IMR-90 (cell line): ENCODE measurements around the gene GSTO1. TPM values are rescaled to one million over a fixed set of nuclear protein-coding genes. Genes with fewer than 3 reads are reported as not detected.

ENCODE experiments used
- ATAC-seq: fragments of 200-7000 bp; cut with Tn5 transposase; 2 replicates; pipeline ENCODE4 v1.9.1; 2020; ENCODE audit warnings: low read depth, mild to moderate bottlenecking, moderate library complexity
- BruUV-seq: library from RNA; stranded (reverse); fragments of 400-500 nt; replicated peaks from 2 replicates; lab custom pipeline; 2021; lab: Mats Ljungman, UMichigan
- CTCF ChIA-PET: fragments of 300-600 bp; formaldehyde crosslinking; extraction: SDS; loops from one replicate; lab custom pipeline; 2021; ENCODE audit warnings: antibody characterized with exemption; lab: Yijun Ruan, JAX
- POLR2A ChIA-PET: fragments of 300-600 bp; sonication (Branson Sonifier 250); formaldehyde crosslinking; loops from one replicate; lab custom pipeline; 2022; ENCODE audit warnings: antibody characterized with exemption; ENCODE audit not compliant: unreplicated experiment; lab: Charles Lee
- DNase-seq: peaks from one replicate; pipeline ENCODE4 v3.0.0; 2013
- H2AFZ ChIP-seq: replicated peaks from 2 replicates; pipeline ENCODE3; 2013; ENCODE audit warnings: low read length, mild to moderate bottlenecking; ENCODE audit not compliant: poor library complexity
- H2AK5ac ChIP-seq: 2 replicates; pipeline ENCODE4 v1.6.1; 2013; ENCODE audit warnings: low read depth, low read length, inconsistent platforms
- H2AK9ac ChIP-seq: replicated peaks from 2 replicates; pipeline ENCODE3; 2013; ENCODE audit warnings: mild to moderate bottlenecking, low read depth, low read length, moderate library complexity; ENCODE audit not compliant: poor library complexity
- H2BK120ac ChIP-seq: 2 replicates; pipeline ENCODE4 v1.6.1; 2013; ENCODE audit warnings: low read depth, low read length, inconsistent platforms
- H2BK15ac ChIP-seq: 3 replicates; pipeline ENCODE4 v1.6.1; 2013; ENCODE audit warnings: low read depth, low read length, inconsistent platforms
- H2BK20ac ChIP-seq: 2 replicates; pipeline ENCODE4 v1.6.1; 2013; ENCODE audit warnings: low read depth, mild to moderate bottlenecking, inconsistent platforms, low read length, moderate library complexity
- H2BK5ac ChIP-seq: 2 replicates; pipeline ENCODE4 v1.6.1; 2013; ENCODE audit warnings: mild to moderate bottlenecking, low read depth, low read length, inconsistent platforms; ENCODE audit not compliant: poor library complexity, severe bottlenecking
- H3K14ac ChIP-seq: replicated peaks from 2 replicates; pipeline ENCODE4 v1.6.1; 2013; ENCODE audit warnings: low read depth, low read length, inconsistent platforms
- H3K18ac ChIP-seq: 2 replicates; pipeline ENCODE4 v1.6.1; 2013; ENCODE audit warnings: low read depth, low read length, control low read depth
- H3K23ac ChIP-seq: 2 replicates; pipeline ENCODE4 v1.6.1; 2013; ENCODE audit warnings: low read depth, low read length, inconsistent platforms
- H3K27ac ChIP-seq: 2 replicates; pipeline ENCODE4 v1.5.1; 2013; ENCODE audit warnings: mild to moderate bottlenecking, control low read depth, low read length; ENCODE audit not compliant: insufficient read depth
- H3K27me3 ChIP-seq: 2 replicates; pipeline ENCODE4 v1.6.1; 2013; ENCODE audit warnings: low read length; ENCODE audit not compliant: control insufficient read depth, insufficient read depth
- H3K36me3 ChIP-seq: 2 replicates; pipeline ENCODE4 v1.6.1; 2013; ENCODE audit warnings: low read length, mixed read lengths; ENCODE audit not compliant: control insufficient read depth, insufficient read depth
- H3K4ac ChIP-seq: 2 replicates; pipeline ENCODE4 v1.6.1; 2013; ENCODE audit warnings: low read depth, low read length, inconsistent platforms
- H3K4me1 ChIP-seq: 2 replicates; pipeline ENCODE4 v1.6.1; 2013; ENCODE audit warnings: low read length, mixed read lengths; ENCODE audit not compliant: control insufficient read depth, insufficient read depth
- H3K4me2 ChIP-seq: 2 replicates; pipeline ENCODE4 v1.6.1; 2013; ENCODE audit warnings: low read depth, mild to moderate bottlenecking, control low read depth, low read length, moderate library complexity
- H3K4me3 ChIP-seq: 2 replicates; pipeline ENCODE4 v1.5.1; 2013; ENCODE audit warnings: low read depth, mild to moderate bottlenecking, control low read depth, low read length, moderate library complexity; ENCODE audit not compliant: insufficient read depth
- H3K56ac ChIP-seq: 2 replicates; pipeline ENCODE4 v1.6.1; 2013; ENCODE audit warnings: low read length, inconsistent platforms; ENCODE audit not compliant: insufficient read depth; ENCODE audit errors: extremely low read depth
- H3K79me1 ChIP-seq, 2 experiments: 2 replicates each; pipeline ENCODE4 v1.6.1; 2013; ENCODE audit warnings: low read length in 2 of 2, inconsistent platforms in 1 of 2, low read depth in 1 of 2
- H3K9ac ChIP-seq: 2 replicates; pipeline ENCODE4 v1.6.1; 2013; ENCODE audit warnings: low read depth, low read length, control low read depth
- H3K9me1 ChIP-seq: 2 replicates; pipeline ENCODE4 v1.6.1; 2013; ENCODE audit warnings: low read length, inconsistent platforms; ENCODE audit not compliant: insufficient read depth
- H3K9me3 ChIP-seq: 2 replicates; pipeline ENCODE4 v1.6.1; 2013; ENCODE audit warnings: low read length; ENCODE audit not compliant: control insufficient read depth, insufficient read depth
- H4K20me1 ChIP-seq: 2 replicates; pipeline ENCODE4 v1.6.1; 2013; ENCODE audit warnings: low read length, inconsistent platforms; ENCODE audit not compliant: insufficient read depth
- H4K5ac ChIP-seq: 2 replicates; pipeline ENCODE4 v1.6.1; 2013; ENCODE audit warnings: mild to moderate bottlenecking, low read depth, low read length, control low read depth
- H4K8ac ChIP-seq, 2 experiments: 2 replicates each; pipeline ENCODE4 v1.6.1; 2013; ENCODE audit warnings: low read depth in 2 of 2, low read length in 2 of 2, control low read depth in 1 of 2, inconsistent platforms in 1 of 2
- H4K91ac ChIP-seq: 2 replicates; pipeline ENCODE4 v1.6.1; 2013; ENCODE audit warnings: low read depth, low read length, inconsistent platforms; ENCODE audit not compliant: insufficient read depth
- FOS ChIP-seq: fragments of 150-350 bp; IDR thresholded peaks from 2 replicates; pipeline ENCODE4 v1.6.1; 2016; ENCODE audit warnings: low read depth, low read length
- MXI1 ChIP-seq: IDR thresholded peaks from 2 replicates; pipeline ENCODE4 v1.6.1; 2012; ENCODE audit warnings: low read depth, mild to moderate bottlenecking, low read length, moderate library complexity, borderline replicate concordance
- NFE2L2 ChIP-seq: fragments of 150-350 bp; IDR thresholded peaks from 2 replicates; pipeline ENCODE4 v1.6.1; 2016; ENCODE audit warnings: low read depth, mild to moderate bottlenecking, low read length
- POLR2A ChIP-seq: IDR thresholded peaks from 2 replicates; pipeline ENCODE4 v1.6.1; 2012; ENCODE audit warnings: mild to moderate bottlenecking, low read depth, low read length
- RFX5 ChIP-seq: IDR thresholded peaks from 2 replicates; pipeline ENCODE4 v1.8.0; 2012; ENCODE audit warnings: low read depth, mild to moderate bottlenecking, low read length, moderate library complexity
- WGBS, 2 experiments: methylation state at CpG; one replicate each; pipeline versions ENCODE4 v1.1.5 to v1.1.7; 2013; ENCODE audit warnings: missing lambda C conversion rate in 2 of 2; ENCODE audit not compliant: insufficient read length in 1 of 2; ENCODE audit errors: extremely low coverage in 2 of 2; 5-methylcytosine and 5-hydroxymethylcytosine counted together
- dilution Hi-C: fragments of 300-500 bp; cut with HindIII; formaldehyde crosslinking; loops from one replicate; pipeline ENCODE4 v1.14.3; 2018; ENCODE audit warnings: low sequenced_read_pairs; ENCODE audit not compliant: unreplicated experiment
- in situ Hi-C: fragments of 300-500 bp; cut with MboI; formaldehyde crosslinking; loops from 3 replicates; pipeline ENCODE4 v1.14.3; 2019; ENCODE audit warnings: low sequenced_read_pairs, inconsistent platforms, mixed read lengths
- intact Hi-C: fragments of 100-400 bp; cut with micrococcal nuclease; formaldehyde crosslinking; loops from 2 replicates; pipeline ENCODE4 v1.10.0; 2022
- polyA plus RNA-seq, 3 experiments: library from polyadenylated mRNA; depleted of rRNA; stranded (reverse); fragments of >200 nt; gene quantifications; 2 replicates each; pipeline ENCODE4 v1.2.3, GENCODE V29; 2012; ENCODE audit warnings: low replicate concordance in 1 of 3
- total RNA-seq: library from RNA; depleted of rRNA; stranded (reverse); fragments of >200 nt; gene quantifications from 2 replicates; pipeline ENCODE4 v1.2.3, GENCODE V29; 2012
- TF ChIP-seq, protein P1 (sequence below): fragments of 150-350 bp; IDR thresholded peaks from 2 replicates; pipeline ENCODE4 v1.6.1; 2016; ENCODE audit warnings: low read depth, mild to moderate bottlenecking, low read length, moderate library complexity, borderline replicate concordance
- TF ChIP-seq, protein P2 (sequence below): fragments of 150-350 bp; IDR thresholded peaks from 2 replicates; pipeline ENCODE4 v1.6.1; 2017; ENCODE audit warnings: mild to moderate bottlenecking, antibody characterized with exemption, low read length, low read depth
- TF ChIP-seq, protein P3 (sequence below): conservative IDR thresholded peaks from 2 replicates; pipeline ENCODE4 v1.5.1; 2012; ENCODE audit warnings: mild to moderate bottlenecking, low read depth, low read length, improper control_type of control experiment

Gene GSTO1
- total and polyA plus RNA-seq, 2 of the 4 experiments (the other 2 are of a cell fraction) = 186 to 258 TPM

DNA sequence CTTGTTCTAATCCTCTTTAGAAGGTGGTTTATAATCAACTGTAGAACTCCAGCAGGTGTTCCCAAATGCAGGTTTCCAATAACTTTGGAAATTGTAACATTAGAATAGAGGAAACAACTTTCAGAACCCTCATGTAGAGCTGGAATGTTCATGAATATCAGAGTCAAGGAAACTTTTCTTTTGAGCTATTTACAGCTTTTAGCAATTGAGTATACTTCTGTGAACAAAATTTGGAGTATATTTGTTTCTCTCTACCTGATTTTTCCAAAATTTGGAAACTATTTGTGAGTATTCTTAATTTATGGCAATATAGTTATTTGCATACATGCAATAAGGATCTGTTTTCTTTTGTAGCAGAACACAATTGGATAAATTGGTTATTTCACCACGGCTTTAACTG is 19.8 kb upstream of the GSTO1 start:
- Histone ChIP-seq H3K27ac (no peak overlapping the region), H3K4me3 (no peak overlapping the region), H3K4me2 (no peak overlapping the region), H3K79me1 (no peaks in the 10 kb centered on the region), H3K36me3 (no peaks in the 10 kb centered on the region), H2BK5ac (no peak overlapping the region), H3K4me1 (no peaks in the 10 kb centered on the region), H4K20me1 (no peaks in the 10 kb centered on the region), H4K8ac (no peak overlapping the region), H2AK9ac (no peak overlapping the region), H2BK15ac (no peak overlapping the region), H3K9me1 (no peaks in the 10 kb centered on the region), H3K18ac (no peak overlapping the region), H3K56ac (no peak overlapping the region), H2BK20ac (no peak overlapping the region), H3K14ac (no peak overlapping the region), H3K9me3 (no peaks in the 10 kb centered on the region), H3K23ac (no peak overlapping the region), H4K91ac (no peak overlapping the region), H2BK120ac (no peak overlapping the region), H4K5ac (no peak overlapping the region), H2AFZ (no peak overlapping the region), H3K9ac (no peak overlapping the region), H3K27me3 (peaks cover 9% of the 10 kb centered on the region), H2AK5ac (no peak overlapping the region), H3K4ac (no peak overlapping the region)
- no TSS peak for BruUV-seq
- ATAC-seq = no peak
- in situ Hi-C loops (no loop called here), intact Hi-C loops (no loop called here), dilution Hi-C loops (no loop called here)
- no CpG with 5 or more reads among the region's 1 CpG for WGBS, 2 experiments
- no peak for DNase-seq
- ChIA-PET CTCF (no interaction called here), POLR2A (interaction anchor here (0.6 kb wide), 1 partner anchor 114 kb away, joined by 6 read pairs; no protein-coding TSS in a partner anchor)
- no peak for TF ChIP-seq NFE2L2
- TF ChIP-seq, protein P1, sequence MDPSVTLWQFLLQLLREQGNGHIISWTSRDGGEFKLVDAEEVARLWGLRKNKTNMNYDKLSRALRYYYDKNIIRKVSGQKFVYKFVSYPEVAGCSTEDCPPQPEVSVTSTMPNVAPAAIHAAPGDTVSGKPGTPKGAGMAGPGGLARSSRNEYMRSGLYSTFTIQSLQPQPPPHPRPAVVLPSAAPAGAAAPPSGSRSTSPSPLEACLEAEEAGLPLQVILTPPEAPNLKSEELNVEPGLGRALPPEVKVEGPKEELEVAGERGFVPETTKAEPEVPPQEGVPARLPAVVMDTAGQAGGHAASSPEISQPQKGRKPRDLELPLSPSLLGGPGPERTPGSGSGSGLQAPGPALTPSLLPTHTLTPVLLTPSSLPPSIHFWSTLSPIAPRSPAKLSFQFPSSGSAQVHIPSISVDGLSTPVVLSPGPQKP = no peak
- no peak for TF ChIP-seq FOS
- TF ChIP-seq, protein P2, sequence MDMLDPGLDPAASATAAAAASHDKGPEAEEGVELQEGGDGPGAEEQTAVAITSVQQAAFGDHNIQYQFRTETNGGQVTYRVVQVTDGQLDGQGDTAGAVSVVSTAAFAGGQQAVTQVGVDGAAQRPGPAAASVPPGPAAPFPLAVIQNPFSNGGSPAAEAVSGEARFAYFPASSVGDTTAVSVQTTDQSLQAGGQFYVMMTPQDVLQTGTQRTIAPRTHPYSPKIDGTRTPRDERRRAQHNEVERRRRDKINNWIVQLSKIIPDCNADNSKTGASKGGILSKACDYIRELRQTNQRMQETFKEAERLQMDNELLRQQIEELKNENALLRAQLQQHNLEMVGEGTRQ = no peak
- TF ChIP-seq MXI1 = no peak
- TF ChIP-seq, protein P3, sequence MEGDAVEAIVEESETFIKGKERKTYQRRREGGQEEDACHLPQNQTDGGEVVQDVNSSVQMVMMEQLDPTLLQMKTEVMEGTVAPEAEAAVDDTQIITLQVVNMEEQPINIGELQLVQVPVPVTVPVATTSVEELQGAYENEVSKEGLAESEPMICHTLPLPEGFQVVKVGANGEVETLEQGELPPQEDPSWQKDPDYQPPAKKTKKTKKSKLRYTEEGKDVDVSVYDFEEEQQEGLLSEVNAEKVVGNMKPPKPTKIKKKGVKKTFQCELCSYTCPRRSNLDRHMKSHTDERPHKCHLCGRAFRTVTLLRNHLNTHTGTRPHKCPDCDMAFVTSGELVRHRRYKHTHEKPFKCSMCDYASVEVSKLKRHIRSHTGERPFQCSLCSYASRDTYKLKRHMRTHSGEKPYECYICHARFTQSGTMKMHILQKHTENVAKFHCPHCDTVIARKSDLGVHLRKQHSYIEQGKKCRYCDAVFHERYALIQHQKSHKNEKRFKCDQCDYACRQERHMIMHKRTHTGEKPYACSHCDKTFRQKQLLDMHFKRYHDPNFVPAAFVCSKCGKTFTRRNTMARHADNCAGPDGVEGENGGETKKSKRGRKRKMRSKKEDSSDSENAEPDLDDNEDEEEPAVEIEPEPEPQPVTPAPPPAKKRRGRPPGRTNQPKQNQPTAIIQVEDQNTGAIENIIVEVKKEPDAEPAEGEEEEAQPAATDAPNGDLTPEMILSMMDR = no peak
- no peak for TF ChIP-seq RFX5
- TF ChIP-seq POLR2A = no peak
